GM12873 (cell line): Measurements from ENCODE around the gene MISP3.
A peak's percentile ranks its signal among the peaks of the same experiment; 100 is the strongest.

Experiments
- CTCF ChIP-seq: IDR thresholded peaks from 2 replicates; pipeline ENCODE4 v1.5.1; 2012; ENCODE audit warnings: low read depth, mild to moderate bottlenecking, moderate library complexity, low read length, control low read depth; ENCODE audit not compliant: insufficient read depth; ENCODE audit errors: missing control alignments

MISP3 gene

GRCh38 chr19:14033946-14034345, 38.6 kb upstream of the MISP3 start:
- no peak for TF ChIP-seq CTCF

- peak; percentile 6 for TF ChIP-seq CTCF
Observed at GRCh38 chr19:14035159-14035558, 37.4 kb upstream of the MISP3 start.

GRCh38 chr19:14035706-14036105, 36.9 kb upstream of the MISP3 start:
- no peak for TF ChIP-seq CTCF

DNA sequence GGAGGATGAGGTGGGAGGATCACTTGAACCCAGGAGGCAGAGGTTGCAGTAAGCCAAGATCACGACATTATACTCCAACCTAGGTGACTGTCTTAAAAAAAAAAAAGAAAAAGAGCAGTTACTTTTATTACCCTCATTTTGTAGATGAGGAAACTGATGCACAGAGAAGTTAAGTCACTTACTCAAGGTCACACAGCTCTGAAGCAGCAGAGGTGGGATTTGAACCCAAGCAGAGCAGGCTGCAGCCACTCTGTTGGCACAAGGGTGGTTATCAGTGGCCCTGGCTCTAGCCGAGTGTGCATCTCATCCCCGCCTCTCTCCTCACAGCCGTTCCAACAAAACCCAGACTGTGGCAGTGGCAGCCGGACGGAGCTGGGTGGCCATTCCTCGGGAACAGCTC, 33.4 kb upstream of the MISP3 start:
- no peak for TF ChIP-seq CTCF

DNA sequence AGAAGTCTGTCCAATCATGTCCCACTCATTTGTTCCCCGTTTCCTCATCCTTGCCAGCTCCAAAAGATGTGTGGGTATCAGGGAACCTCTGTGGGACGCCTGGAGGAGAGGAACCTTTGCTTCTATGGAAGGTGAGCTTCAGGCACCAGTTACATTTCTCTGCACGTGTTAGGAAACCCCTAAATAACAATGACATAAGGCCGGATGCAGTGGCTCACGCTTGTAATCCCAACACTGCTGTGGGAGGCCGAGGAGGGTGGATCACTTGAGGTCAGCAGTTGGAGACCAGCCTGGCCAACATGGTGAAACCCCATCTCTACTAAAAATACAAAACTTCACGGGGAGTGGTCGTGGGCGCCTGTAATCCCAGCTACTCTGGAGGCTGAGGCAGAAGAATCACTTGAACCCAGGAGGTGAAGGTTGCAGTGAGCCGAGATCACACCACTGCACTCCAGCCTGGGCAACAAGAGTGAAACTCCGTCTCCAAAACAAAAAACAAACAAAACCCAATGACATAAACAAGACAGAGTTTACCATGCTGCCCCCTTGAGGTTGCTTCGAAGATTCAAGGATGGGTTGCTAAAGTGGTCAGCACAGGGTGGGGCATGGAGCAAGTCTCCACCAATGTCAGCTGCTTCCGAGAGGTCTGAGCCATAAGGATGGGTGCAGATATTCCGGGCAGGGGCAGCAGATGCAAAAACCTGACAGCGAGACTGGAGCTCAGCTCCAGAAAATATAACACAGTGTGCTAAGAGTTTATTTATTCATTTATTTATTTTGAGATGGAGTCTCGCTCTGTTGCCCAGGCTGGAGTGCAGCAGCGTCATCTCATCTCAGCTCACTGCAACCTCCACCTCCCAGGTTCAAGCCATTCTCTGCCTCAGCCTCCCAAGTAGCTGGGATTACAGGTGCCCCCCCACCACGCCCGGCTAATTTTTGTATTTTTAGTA, 29.7 kb upstream of the MISP3 start:
- peak; percentile 66 for TF ChIP-seq CTCF

- peak; percentile 99 for TF ChIP-seq CTCF
Observed at GRCh38 chr19:14048443-14049153, 24.0 kb upstream of the MISP3 start.

DNA sequence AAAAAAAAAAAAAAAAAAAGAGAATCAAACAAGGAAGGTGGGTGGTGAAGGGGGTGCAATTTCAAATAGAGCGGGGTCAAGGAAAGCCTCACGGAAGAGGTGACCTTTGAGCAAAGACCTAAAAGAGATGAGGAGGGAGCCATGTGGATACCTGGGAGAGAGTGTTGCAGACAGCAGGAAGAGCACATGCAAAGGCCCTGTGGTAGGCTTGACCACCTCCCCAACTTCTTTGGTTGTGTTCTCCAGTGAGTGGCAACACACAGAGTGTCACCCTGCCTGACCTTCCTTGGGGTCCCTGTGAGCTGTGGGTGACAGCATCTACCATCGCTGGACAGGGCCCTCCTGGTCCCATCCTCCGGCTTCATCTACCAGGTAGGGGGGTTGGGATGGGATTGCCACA, 22.1 kb upstream of the MISP3 start:
- TF ChIP-seq CTCF, result no peak
